Measurements from ENCODE around the gene THAP11. TPM values are rescaled to one million over a fixed set of nuclear protein-coding genes. Genes with fewer than 3 reads are reported as not detected.
A peak's percentile ranks its signal among the peaks of the same experiment; 100 is the strongest.

Gene THAP11
- total and polyA plus RNA-seq, 2 of the 13 experiments (the other 11 are each of a cell fraction or from before 2014, with no cell fraction given) = 44.2 to 53.4 TPM

- TF ChIP-seq ARID5B (CRISPR knock-in tag; IDR thresholded peaks at IDR 0.05) (no peak), RNF219 (CRISPR knock-in tag; IDR thresholded peaks at IDR 0.05) (no peak), PCBP1 (IDR thresholded peaks at IDR 0.05; ENCODE audit: borderline replicate concordance, low read depth, low read length) (no peak), ZNF687 (CRISPR knock-in tag; IDR thresholded peaks at IDR 0.05) (peak; percentile 66), MYC (CRISPR knock-in tag; IDR thresholded peaks at IDR 0.05; ENCODE audit: borderline replicate concordance) (peak; percentile 17; the same call in 1 of the 2 replicates), RFX3 (CRISPR knock-in tag; IDR thresholded peaks at IDR 0.05) (no peak), ZBTB8A (CRISPR knock-in tag; IDR thresholded peaks at IDR 0.05; ENCODE audit: borderline replicate concordance, low read depth) (no peak), ZNF605 (CRISPR knock-in tag; IDR thresholded peaks at IDR 0.05) (0 out of 2 replicates have a peak, but pooled peaks have one; percentile 17), CEBPG (CRISPR knock-in tag; IDR thresholded peaks at IDR 0.05) (no peak), SAFB2 (CRISPR knock-in tag; IDR thresholded peaks at IDR 0.05; ENCODE audit: borderline replicate concordance, low read depth) (no peak), GMEB2 (CRISPR knock-in tag; IDR thresholded peaks at IDR 0.05; ENCODE audit: low read depth) (no peak), ZNF552 (CRISPR knock-in tag; IDR thresholded peaks at IDR 0.05; ENCODE audit: borderline replicate concordance) (no peak), POLR2G (IDR thresholded peaks at IDR 0.05; ENCODE audit: low read depth, low read length) (no peak)
Measured at GRCh38 chr16:67882374-67883145, 40.4 kb downstream of the THAP11 start (continued).

All from HepG2 (cell line).